GM19193 (cell line): ENCODE data around the gene ASPHD1.

ENCODE experiments used
- POLR2A ChIP-seq: IDR thresholded peaks from 4 replicates; pipeline ENCODE4 v1.6.1; 2011; ENCODE audit not compliant: insufficient read depth, insufficient read length; ENCODE audit errors: extremely low read depth

Gene ASPHD1

GRCh38 chr16:29871822-29872546 lies 28.3 kb upstream of the ASPHD1 start:
- no peak for TF ChIP-seq POLR2A

GRCh38 chr16:29873319-29873718 lies 27.0 kb upstream of the ASPHD1 start:
- TF ChIP-seq POLR2A, result no peak

- TF ChIP-seq POLR2A, result no peak
Observed at GRCh38 chr16:29875206-29875605, 25.1 kb upstream of the ASPHD1 start.

- TF ChIP-seq POLR2A, result no peak
Observed at GRCh38 chr16:29876217-29876593, 24.1 kb upstream of the ASPHD1 start.

DNA sequence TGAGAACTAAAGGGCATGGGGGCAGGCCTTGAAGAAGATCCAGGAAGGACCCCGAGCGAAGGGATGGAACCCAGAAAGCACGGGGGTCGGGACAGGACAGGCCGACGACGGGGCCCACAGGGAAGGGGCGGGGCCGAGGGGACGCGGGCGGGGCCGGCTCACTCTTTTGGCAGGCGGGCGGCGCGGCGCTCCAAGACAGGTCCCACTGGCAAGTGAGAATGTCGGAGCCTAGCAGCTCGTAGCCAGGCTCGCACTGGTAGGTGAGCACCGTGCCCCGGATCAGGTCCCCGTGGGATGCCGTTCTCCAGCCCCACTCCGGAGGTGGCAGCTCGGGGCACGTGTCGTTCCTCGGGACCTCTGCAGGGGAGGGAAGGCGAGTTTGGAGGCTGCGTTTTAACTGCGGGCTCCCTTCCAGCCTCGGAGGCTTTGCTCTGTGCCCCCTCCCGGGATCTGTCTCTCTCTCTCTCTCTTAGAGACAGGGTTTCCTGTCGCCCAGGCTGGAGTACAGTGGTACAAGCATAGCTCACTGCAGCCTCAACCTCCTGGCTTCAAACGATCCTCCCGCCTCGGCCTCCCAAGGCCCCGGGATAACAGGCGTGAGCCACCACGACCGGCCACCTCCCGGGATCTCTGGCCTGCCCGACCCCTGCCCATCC lies 23.6 kb upstream of the ASPHD1 start:
- no peak for TF ChIP-seq POLR2A

DNA sequence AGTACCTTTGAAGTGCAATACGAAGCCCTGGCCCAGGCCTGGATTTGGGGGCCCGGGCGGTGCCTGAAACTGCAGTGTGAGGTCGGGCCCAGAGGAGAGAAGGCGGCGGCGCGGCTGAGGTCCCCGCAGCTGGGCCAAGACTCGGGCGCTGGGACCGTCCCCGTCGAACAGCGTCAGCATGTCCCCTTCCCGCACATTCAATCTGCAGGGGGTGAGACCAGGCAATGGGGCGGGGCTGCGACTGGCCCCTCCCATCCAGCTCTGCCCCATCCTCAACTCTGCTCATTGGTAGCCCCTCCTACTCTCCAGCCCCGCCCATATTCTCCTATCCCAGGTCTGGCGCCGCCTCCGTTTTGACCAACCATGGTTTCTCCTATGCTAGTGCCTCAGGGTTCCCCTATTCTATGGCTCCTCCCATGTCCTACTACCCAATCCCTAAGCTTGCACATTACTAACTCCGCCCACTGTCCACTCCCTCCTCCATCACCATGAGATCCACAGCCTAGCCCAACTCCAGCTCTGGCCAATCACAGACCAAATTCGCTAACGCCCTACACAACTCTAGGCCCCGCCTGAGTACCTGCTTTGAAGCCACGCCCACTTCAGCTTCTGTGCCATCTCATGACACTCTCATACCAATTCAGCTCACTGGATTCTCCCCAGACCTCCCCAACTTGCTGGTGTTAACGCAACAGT lies 22.9 kb upstream of the ASPHD1 start:
- no peak for TF ChIP-seq POLR2A

DNA sequence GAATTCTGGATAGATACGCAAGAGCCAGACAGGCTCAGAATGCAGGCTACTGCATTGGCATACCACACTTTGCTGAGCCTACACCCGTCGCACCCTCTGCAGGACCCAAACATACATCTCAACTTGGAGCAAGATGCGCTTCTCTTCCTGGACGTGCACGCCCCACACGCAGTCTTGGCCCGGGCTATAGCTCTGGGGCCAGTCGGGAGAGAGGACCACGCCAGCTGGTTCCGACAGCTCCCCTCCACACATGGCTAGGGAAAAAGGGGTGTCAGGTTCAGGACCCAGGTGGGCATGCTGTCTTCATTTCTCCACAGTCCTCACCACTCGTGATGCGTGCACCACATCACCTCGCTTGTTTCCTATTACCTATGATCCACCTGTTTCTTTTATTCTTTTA lies 22.1 kb upstream of the ASPHD1 start:
- no peak for TF ChIP-seq POLR2A

DNA sequence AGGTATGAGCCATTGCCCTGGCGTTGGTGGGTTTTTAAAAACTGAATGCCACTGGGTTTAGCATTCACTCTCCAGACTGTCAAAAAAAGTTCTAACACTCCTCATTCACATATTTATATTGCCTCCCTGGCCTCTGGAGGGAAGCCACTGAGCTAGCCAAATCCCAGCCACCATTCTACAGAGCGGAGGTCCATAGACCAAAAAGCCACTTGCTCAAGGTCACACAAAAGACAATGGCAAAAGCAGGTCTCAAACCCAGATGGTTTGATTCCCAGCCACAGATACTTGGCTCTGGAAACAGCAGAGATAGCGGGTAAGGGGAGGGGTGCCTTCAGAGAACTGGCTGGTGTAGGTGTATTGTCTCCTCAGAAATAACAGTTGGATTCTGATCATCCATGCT lies 19.2 kb upstream of the ASPHD1 start:
- TF ChIP-seq POLR2A, result no peak

- TF ChIP-seq POLR2A, result no peak
Observed at GRCh38 chr16:29883987-29884386, 16.3 kb upstream of the ASPHD1 start.

DNA sequence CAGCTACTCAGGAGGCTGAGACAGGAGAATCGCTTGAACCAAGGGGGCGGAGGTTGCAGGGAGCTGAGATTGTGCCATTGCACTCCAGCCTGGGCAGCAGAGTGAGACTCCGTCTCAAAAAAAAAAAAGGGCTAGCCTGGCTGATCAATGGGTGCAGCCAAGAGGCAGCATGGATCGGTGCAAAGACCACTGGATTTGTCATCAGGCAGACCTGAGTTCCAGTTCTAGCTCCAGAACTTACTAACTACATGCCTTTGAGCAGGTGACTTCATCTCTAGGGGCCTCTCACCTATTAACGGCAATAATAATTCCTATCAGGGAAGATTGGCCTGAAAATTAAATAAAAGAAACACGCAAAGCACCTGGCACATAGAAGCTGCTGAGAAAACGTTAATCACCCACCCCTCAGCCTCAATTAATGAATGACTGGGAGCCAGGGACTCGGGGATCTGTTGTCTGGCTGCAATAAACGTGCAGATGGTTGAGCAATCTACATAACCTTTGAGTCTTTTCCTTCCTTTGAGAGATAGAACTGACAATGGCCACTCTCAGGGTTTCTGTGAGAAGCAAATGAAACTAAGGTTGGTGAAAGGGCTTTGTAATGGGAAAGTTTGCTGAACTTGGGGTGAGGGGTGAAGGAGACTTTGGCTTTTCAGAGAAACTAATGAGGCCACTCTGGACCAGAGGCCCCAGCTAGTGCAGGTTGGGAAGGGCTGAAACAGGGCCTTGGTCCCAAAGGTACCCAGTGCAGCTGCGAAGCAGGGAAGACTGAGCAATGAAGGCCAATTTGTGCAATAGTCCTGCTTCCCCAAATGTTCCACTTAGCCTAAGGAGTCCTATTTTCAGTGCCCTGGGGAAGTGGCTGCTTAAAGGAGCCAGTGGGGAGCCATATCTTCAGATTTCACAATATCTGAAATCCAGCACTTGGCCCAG lies 8.5 kb upstream of the ASPHD1 start:
- no peak for TF ChIP-seq POLR2A

GRCh38 chr16:29892458-29892813 lies 7.9 kb upstream of the ASPHD1 start:
- no peak for TF ChIP-seq POLR2A

- TF ChIP-seq POLR2A, result no peak
Observed at GRCh38 chr16:29893553-29893952, 6.7 kb upstream of the ASPHD1 start.

- TF ChIP-seq POLR2A, result no peak
Observed at GRCh38 chr16:29894352-29894751, 5.9 kb upstream of the ASPHD1 start.

DNA sequence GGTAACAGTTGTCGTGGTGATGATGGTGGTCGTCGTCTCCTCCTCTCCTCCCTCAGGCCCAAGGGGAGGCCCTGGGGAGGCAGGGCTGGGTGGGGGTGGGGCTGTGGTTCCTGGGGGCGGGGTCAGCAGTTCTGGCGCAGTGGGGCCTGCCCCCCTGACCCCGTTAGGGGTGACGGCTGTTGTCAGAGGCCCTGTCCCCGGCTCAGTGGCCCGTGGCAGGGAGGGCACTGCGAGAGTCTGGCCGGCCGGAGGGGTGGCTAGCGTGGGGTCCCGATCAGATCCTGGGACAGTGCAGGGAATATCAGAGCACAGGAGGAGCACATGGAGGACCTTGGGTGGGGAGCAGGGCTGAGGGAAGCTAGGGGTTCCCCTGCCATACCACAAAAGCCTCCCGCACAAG lies 3.4 kb upstream of the ASPHD1 start:
- no peak for TF ChIP-seq POLR2A

GRCh38 chr16:29897333-29897732 lies 3.0 kb upstream of the ASPHD1 start:
- TF ChIP-seq POLR2A, result no peak
